AG09309 (cell line): Measurements from ENCODE around the gene ZCCHC24.

Experiments
- DNase-seq: peaks from one replicate; pipeline ENCODE4 v3.0.0-alpha.2; 2010; ENCODE audit warnings: low read depth
- H3K4me3 ChIP-seq: 2 replicates; pipeline ENCODE4 v1.5.1; 2011; ENCODE audit warnings: mild to moderate bottlenecking, low read depth, low read length, moderate library complexity; ENCODE audit not compliant: control insufficient read depth
- TF ChIP-seq, protein P1 (sequence below): IDR thresholded peaks from 2 replicates; pipeline ENCODE4 v1.5.1; 2011; ENCODE audit warnings: mild to moderate bottlenecking, low read depth, low read length, inconsistent platforms; ENCODE audit not compliant: insufficient read depth, control insufficient read depth; ENCODE audit errors: missing control alignments

ZCCHC24 gene

DNA sequence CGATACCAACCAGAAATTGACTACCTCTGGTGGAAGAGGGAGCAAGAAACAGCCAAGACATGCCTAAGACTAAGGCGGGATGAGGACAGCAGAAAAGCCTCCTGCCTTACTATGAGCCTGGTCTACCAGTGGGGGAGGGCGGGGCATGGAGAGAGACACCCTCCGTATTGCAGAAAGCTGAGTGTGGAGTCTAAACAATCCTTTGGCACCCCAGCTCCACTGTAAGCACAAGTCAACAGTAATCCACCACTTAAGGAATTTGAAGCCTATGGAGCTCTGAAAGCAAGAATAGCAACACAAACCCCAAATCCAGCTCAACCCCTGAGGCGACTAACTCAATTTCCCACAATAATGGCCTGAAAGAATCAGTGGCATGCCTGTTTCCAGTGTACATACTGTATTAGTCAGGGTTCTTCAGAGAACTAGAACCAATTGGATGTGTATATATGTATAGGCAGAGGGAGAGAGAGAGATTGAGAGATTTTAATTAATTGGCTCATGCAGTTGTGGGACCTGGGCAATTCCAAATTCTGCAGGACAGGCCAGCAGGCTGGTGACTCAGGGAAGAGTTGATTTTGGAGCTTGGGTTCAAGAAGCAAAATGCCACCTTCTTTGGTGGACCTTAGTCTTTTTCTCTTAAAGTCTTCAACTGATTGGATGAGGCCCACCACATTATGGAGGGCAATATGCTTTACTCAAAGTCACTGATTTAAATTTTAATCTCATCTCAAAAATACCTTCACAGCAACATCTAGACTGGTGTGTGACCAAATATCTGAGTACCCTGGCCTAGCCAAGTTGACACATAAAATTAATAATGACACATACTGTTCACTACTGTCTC lies 84.7 kb downstream of the ZCCHC24 start:
- H3K4me3 ChIP-seq, result no peak overlapping the region
- no peak for DNase-seq
- TF ChIP-seq, protein P1, sequence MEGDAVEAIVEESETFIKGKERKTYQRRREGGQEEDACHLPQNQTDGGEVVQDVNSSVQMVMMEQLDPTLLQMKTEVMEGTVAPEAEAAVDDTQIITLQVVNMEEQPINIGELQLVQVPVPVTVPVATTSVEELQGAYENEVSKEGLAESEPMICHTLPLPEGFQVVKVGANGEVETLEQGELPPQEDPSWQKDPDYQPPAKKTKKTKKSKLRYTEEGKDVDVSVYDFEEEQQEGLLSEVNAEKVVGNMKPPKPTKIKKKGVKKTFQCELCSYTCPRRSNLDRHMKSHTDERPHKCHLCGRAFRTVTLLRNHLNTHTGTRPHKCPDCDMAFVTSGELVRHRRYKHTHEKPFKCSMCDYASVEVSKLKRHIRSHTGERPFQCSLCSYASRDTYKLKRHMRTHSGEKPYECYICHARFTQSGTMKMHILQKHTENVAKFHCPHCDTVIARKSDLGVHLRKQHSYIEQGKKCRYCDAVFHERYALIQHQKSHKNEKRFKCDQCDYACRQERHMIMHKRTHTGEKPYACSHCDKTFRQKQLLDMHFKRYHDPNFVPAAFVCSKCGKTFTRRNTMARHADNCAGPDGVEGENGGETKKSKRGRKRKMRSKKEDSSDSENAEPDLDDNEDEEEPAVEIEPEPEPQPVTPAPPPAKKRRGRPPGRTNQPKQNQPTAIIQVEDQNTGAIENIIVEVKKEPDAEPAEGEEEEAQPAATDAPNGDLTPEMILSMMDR, result no peak

DNA sequence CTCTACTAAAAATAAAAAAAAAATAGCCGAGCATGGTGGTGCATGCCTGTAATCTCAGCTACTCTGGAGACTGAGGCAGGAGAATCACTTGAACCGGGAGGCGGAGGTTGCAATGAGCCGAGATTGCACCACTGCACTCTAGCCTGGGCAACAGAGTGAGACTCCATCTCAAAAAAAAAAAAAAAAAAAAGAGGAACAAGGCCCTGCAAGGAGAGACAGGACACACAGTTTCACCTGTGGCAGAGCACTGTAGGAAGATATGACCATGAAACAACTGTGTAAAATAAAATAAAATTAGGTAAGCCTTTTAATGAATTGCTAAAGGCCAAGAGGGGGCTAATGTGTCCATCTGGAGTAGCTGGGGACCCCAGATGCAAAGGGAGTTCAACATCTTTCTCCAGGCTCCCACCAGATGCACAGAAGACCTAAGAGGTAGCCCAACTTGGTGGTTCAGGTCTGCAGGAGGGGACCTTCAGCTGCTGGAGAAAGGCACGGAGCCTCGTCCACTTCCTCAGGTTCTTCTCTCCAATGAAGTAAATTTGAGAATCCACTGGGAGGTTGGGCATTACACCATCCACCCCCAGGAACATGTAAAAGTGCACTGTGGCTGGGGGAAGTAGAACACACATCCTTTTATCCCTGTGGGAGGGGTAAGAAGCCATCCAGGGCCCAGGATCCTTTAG lies 85.5 kb downstream of the ZCCHC24 start:
- no peak overlapping the region for H3K4me3 ChIP-seq
- TF ChIP-seq, protein P1, result no peak

DNA sequence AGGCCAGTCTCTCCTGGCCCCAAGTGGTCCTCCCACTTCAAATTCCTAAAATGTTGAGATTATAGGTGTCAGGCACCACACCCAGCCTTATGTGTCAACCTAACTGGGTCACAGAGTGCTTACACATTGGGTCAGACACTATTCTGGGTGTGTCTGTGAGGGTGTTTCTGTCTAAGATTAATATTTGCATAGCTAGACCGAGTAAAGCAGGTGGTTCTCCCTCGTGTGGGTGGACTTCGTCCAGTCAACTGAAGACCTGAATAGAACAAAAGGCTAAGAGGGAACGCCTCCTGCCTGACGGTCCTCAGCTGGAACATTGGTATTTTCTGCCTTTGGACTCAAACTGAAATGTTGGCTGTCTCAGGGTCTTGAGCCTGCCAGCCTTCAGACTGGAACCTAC lies 86.6 kb downstream of the ZCCHC24 start:
- TF ChIP-seq, protein P1, result no peak

More for the DNA sequence above, 85.5 kb downstream of the ZCCHC24 start:
- no peak for DNase-seq

DNA sequence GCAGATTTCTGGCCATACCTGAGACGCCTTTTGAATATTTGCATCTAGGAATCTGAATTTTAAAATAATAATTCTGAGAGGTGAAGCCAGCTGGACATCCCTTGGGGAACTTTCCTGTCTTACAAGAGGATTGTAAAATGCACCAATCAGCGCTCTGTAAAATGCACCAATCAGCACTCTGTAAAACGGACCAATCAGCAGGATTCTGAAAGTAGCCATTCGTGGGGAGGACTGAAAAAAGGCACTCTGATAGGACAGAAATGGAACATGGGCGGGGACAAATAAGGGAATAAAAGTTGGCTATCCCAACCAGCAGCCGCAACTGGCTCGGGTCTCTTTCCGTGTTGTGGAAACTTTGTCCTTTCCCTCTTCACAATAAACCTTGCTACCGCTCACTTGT lies 88.2 kb downstream of the ZCCHC24 start:
- no peak for DNase-seq
- no peak overlapping the region for H3K4me3 ChIP-seq
- TF ChIP-seq, protein P1, result no peak

More for the DNA sequence above, 86.6 kb downstream of the ZCCHC24 start:
- H3K4me3 ChIP-seq, result no peak overlapping the region
- DNase-seq, result no peak

DNA sequence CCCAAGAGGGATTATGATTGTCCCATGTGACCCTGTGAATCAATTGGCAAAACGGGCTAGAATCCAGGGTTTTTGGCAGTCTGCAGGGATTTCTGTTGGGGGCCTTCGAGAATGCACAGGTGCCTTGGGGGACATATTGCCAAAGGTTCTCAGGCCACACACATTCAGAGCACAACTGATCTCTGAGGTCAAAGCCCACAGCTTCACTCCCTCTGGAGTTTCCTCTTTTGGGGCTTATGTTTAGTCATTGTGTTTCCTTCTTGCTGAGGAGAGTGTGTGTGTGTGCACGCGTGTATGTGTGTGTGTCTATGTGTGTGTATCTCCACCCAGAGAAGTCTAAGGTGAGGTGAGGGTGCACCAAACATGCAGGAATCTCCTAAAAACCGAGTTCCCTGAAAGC lies 89.3 kb downstream of the ZCCHC24 start:
- no peak for DNase-seq
- TF ChIP-seq, protein P1, result no peak
- H3K4me3 ChIP-seq, result no peak overlapping the region

DNA sequence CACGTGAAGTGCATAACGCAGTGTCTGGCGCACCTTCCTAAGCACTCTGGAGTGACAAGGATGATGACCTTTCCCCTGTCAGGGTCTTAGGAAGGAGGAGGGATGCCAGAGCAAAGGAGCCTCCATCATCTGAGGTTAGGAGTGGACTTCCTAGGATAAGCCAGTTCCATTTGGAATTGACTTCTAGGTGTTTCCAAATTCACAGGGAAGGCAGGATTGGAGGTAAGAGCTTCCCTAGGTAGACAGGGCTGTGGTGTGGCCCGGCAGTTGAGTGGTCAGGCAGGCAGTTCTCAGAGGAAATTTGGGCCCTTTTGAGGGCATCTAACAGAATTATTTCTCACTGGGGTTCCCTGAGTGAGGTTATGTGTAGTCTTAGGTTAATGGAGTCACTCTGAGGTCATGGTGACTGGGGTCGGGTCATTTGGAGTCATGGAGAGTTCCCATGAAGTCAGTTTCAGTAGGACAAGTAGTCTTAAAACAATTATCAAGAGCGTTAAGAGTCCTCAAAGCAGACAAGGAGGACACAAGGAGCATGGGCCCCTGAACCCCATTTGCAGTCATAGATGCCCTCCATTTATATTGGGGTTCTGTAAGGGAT lies 89.9 kb downstream of the ZCCHC24 start:
- no peak for DNase-seq
- TF ChIP-seq, protein P1, result no peak
- no peak overlapping the region for H3K4me3 ChIP-seq
